ENCODE data around the gene ATP10D. TPM values are rescaled to one million over a fixed set of nuclear protein-coding genes. Genes with fewer than 3 reads are reported as not detected.

Gene ATP10D
- total RNA-seq, 1 donor from 2014 or later: 12.9 TPM

GRCh38 chr4:47531954-47532321 is 46.9 kb downstream of the ATP10D start:
- no peak for DNase-seq
- TF ChIP-seq, protein P1, sequence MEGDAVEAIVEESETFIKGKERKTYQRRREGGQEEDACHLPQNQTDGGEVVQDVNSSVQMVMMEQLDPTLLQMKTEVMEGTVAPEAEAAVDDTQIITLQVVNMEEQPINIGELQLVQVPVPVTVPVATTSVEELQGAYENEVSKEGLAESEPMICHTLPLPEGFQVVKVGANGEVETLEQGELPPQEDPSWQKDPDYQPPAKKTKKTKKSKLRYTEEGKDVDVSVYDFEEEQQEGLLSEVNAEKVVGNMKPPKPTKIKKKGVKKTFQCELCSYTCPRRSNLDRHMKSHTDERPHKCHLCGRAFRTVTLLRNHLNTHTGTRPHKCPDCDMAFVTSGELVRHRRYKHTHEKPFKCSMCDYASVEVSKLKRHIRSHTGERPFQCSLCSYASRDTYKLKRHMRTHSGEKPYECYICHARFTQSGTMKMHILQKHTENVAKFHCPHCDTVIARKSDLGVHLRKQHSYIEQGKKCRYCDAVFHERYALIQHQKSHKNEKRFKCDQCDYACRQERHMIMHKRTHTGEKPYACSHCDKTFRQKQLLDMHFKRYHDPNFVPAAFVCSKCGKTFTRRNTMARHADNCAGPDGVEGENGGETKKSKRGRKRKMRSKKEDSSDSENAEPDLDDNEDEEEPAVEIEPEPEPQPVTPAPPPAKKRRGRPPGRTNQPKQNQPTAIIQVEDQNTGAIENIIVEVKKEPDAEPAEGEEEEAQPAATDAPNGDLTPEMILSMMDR (IDR thresholded peaks at IDR 0.05; ENCODE audit: partially characterized antibody, unreplicated experiment): no peak
- Mint-ChIP-seq H3K4me1 (ENCODE audit: low read depth, unreplicated experiment) (no peaks in the 10 kb centered on the region), H3K36me3 (ENCODE audit: unreplicated experiment) (peaks cover 6% of the 10 kb centered on the region), H3K4me3 (ENCODE audit: unreplicated experiment) (no peak overlapping the region), H3K27me3 (ENCODE audit: unreplicated experiment) (no peaks in the 10 kb centered on the region), H3K9me3 (ENCODE audit: unreplicated experiment) (no peaks in the 10 kb centered on the region), H3K27ac (ENCODE audit: unreplicated experiment) (no peak overlapping the region)

DNA sequence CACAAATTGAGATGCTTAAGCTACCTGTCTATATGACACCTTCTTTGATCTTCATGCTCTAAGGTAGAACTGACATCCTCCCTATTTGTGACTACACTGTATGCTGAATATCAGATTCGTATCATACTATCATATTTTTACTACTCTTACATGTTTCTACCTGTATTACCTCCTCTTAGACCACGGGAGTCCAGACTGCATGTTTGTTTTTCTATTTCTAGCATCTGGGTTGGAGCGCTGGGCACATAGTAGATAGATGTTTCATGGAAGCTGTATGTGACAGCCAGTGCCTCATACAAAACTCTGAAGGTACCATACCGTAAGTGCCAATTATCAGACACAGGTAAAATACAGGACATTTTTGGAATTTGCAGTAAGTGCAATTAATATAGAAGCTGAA is 47.6 kb downstream of the ATP10D start:
- H3K27ac Mint-ChIP-seq (ENCODE audit: unreplicated experiment): no peak overlapping the region
- no peaks in the 10 kb centered on the region for H3K9me3 Mint-ChIP-seq (ENCODE audit: unreplicated experiment)
- H3K36me3 Mint-ChIP-seq (ENCODE audit: unreplicated experiment): peaks cover 6% of the 10 kb centered on the region
- no peak overlapping the region for H3K4me3 Mint-ChIP-seq (ENCODE audit: unreplicated experiment)
- TF ChIP-seq, protein P1 (IDR thresholded peaks at IDR 0.05; ENCODE audit: partially characterized antibody, unreplicated experiment): no peak
- DNase-seq: no peak
- H3K27me3 Mint-ChIP-seq (ENCODE audit: unreplicated experiment): no peaks in the 10 kb centered on the region
- H3K4me1 Mint-ChIP-seq (ENCODE audit: low read depth, unreplicated experiment): no peaks in the 10 kb centered on the region

- H3K36me3 Mint-ChIP-seq (ENCODE audit: unreplicated experiment): peaks cover 2% of the 10 kb centered on the region
- no peaks in the 10 kb centered on the region for H3K27me3 Mint-ChIP-seq (ENCODE audit: unreplicated experiment)
- H3K27ac Mint-ChIP-seq (ENCODE audit: unreplicated experiment): no peak overlapping the region
- no peaks in the 10 kb centered on the region for H3K9me3 Mint-ChIP-seq (ENCODE audit: unreplicated experiment)
- no peaks in the 10 kb centered on the region for H3K4me1 Mint-ChIP-seq (ENCODE audit: low read depth, unreplicated experiment)
- H3K4me3 Mint-ChIP-seq (ENCODE audit: unreplicated experiment): no peak overlapping the region
- TF ChIP-seq, protein P1 (IDR thresholded peaks at IDR 0.05; ENCODE audit: partially characterized antibody, unreplicated experiment): no peak
- no peak for DNase-seq
These were observed 48.7 kb downstream of the ATP10D start for GRCh38 chr4:47533689-47534347.

GRCh38 chr4:47534772-47535171 is 49.7 kb downstream of the ATP10D start:
- H3K4me1 Mint-ChIP-seq (ENCODE audit: low read depth, unreplicated experiment): no peaks in the 10 kb centered on the region
- H3K36me3 Mint-ChIP-seq (ENCODE audit: unreplicated experiment): no peaks in the 10 kb centered on the region
- H3K9me3 Mint-ChIP-seq (ENCODE audit: unreplicated experiment): no peaks in the 10 kb centered on the region
- H3K4me3 Mint-ChIP-seq (ENCODE audit: unreplicated experiment): no peak overlapping the region
- no peak overlapping the region for H3K27ac Mint-ChIP-seq (ENCODE audit: unreplicated experiment)
- TF ChIP-seq, protein P1 (IDR thresholded peaks at IDR 0.05; ENCODE audit: partially characterized antibody, unreplicated experiment): no peak
- no peaks in the 10 kb centered on the region for H3K27me3 Mint-ChIP-seq (ENCODE audit: unreplicated experiment)
- DNase-seq: no peak

- Mint-ChIP-seq H3K4me3 (ENCODE audit: unreplicated experiment) (no peak overlapping the region), H3K4me1 (ENCODE audit: low read depth, unreplicated experiment) (no peaks in the 10 kb centered on the region), H3K9me3 (ENCODE audit: unreplicated experiment) (no peaks in the 10 kb centered on the region), H3K27me3 (ENCODE audit: unreplicated experiment) (no peaks in the 10 kb centered on the region), H3K27ac (ENCODE audit: unreplicated experiment) (no peak overlapping the region), H3K36me3 (ENCODE audit: unreplicated experiment) (no peaks in the 10 kb centered on the region)
- DNase-seq: no peak
- TF ChIP-seq, protein P1 (IDR thresholded peaks at IDR 0.05; ENCODE audit: partially characterized antibody, unreplicated experiment): no peak
These were observed 50.6 kb downstream of the ATP10D start for GRCh38 chr4:47535567-47536147.
